NT2/D1 (cell line): ENCODE measurements around the gene COL5A2.

ENCODE experiments used
- DNase-seq: peaks from one replicate; pipeline ENCODE4 v3.0.0-alpha.2; 2011; ENCODE audit warnings: low read depth, low spot score
- H3K27me3 ChIP-seq: 2 replicates; pipeline ENCODE4 v1.6.0; 2011; ENCODE audit warnings: mild to moderate bottlenecking; ENCODE audit not compliant: insufficient read length, insufficient read depth
- H3K36me3 ChIP-seq: 2 replicates; pipeline ENCODE4 v1.6.1; 2011; ENCODE audit warnings: mild to moderate bottlenecking, low read length, mixed read lengths; ENCODE audit not compliant: insufficient read depth, insufficient read length
- H3K4me1 ChIP-seq: 2 replicates; pipeline ENCODE4 v1.5.1; 2011; ENCODE audit not compliant: insufficient read depth, insufficient read length
- H3K4me3 ChIP-seq: 2 replicates; pipeline ENCODE4 v1.5.1; 2011; ENCODE audit warnings: low read depth; ENCODE audit not compliant: insufficient read length
- H3K9ac ChIP-seq: 2 replicates; pipeline ENCODE4 v1.6.0; 2011; ENCODE audit warnings: low read depth; ENCODE audit not compliant: insufficient read length
- H3K9me3 ChIP-seq: 2 replicates; pipeline ENCODE4 v1.5.1; 2011; ENCODE audit warnings: mild to moderate bottlenecking, low read length; ENCODE audit not compliant: insufficient read depth
- SUZ12 ChIP-seq: IDR thresholded peaks from 2 replicates; pipeline ENCODE4 v1.6.1; 2011; ENCODE audit not compliant: insufficient read length, insufficient read depth; ENCODE audit errors: extremely low read depth
- YY1 ChIP-seq: IDR thresholded peaks from 2 replicates; pipeline ENCODE4 v1.6.1; 2011; ENCODE audit not compliant: insufficient read length, insufficient read depth
- ZNF274 ChIP-seq: IDR thresholded peaks from 2 replicates; pipeline ENCODE4 v1.6.1; 2011; ENCODE audit warnings: mild to moderate bottlenecking, low read depth, low read length

The COL5A2 gene

DNA sequence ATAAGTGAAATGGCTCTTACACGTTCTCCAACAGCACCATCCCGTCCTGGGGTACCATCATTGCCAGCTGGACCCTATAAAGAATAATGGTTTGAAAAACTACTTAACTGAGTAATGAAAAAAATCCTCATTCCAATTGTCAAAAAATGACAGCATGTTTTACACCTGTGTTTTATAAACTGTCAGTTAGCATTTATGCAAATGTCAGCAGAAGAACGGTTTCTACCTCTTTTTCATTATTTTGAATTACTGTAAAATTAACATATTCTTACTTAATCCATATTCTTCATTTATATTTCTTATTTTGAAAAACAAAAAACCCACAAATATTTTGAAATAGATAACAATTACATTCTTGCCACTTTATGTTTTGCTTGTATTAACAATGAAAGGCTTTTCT is 131.4 kb downstream of the COL5A2 start:
- Histone ChIP-seq H3K36me3 (peaks cover 7% of the 10 kb centered on the region), H3K4me1 (no peaks in the 10 kb centered on the region), H3K4me3 (no peak overlapping the region), H3K9me3 (no peaks in the 10 kb centered on the region), H3K9ac (no peak overlapping the region), H3K27me3 (no peaks in the 10 kb centered on the region)
- TF ChIP-seq YY1 = no peak
- TF ChIP-seq ZNF274 = no peak
- no peak for TF ChIP-seq SUZ12
- DNase-seq = no peak

DNA sequence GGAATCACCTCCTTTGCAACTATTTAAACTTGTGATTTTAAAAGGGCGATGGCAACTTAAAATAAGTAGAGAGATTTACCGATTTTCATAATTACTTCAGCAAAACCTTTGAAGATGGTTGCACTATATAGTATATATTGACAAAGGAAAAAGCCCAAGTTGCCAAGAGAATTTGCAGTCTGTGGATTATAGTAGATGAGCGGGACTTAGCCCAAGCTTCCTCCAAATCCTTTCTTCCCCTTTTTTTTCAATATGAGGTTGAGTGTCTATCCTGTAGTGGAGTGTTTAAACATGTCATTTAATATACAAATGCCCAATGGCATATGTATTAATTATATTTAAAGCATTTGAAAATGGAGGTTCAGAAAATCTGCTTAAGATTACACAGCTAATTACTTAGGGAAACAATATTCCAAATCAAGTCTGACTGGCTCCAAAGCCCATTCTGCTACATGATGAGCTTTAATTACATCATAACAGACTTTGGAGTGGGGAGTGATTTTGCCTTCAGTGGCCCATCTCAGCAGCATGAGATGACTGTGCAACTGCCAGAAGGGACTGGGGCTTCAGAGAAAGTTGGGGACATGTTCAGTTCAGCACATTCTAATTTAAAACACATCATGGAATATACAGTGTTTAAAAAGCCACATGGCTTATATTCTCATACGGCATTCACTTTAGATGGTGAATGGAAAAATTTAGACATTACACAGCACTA is 132.2 kb downstream of the COL5A2 start:
- Histone ChIP-seq H3K4me3 (no peak overlapping the region), H3K9ac (no peak overlapping the region), H3K4me1 (no peaks in the 10 kb centered on the region), H3K36me3 (peaks cover 1% of the 10 kb centered on the region), H3K9me3 (no peaks in the 10 kb centered on the region), H3K27me3 (no peaks in the 10 kb centered on the region)
- no peak for TF ChIP-seq YY1
- no peak for TF ChIP-seq ZNF274
- TF ChIP-seq SUZ12 = no peak
- DNase-seq = no peak

DNA sequence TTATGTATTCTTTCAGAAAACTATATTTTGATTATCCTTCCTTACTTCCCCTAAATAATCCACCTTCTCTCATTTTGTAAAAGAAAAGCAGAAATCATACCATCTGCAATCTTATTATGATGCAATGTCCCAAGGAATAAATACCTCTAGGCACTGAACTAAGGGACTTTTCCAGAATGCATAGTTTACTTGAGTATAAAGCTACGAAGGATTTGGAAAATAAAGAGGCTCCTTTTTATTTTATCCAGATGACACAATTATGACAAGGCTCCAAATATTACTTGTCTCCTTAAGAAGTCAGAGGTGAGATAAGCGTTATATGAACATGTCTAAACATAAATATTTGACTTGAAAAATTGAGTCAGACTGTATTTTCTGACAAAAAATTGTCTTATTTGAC is 133.2 kb downstream of the COL5A2 start:
- no peak for TF ChIP-seq ZNF274
- no peak overlapping the region for H3K4me3 ChIP-seq
- no peaks in the 10 kb centered on the region for H3K9me3 ChIP-seq
- H3K36me3 ChIP-seq = no peaks in the 10 kb centered on the region
- no peak for DNase-seq
- no peak overlapping the region for H3K9ac ChIP-seq
- no peaks in the 10 kb centered on the region for H3K4me1 ChIP-seq
- H3K27me3 ChIP-seq = no peaks in the 10 kb centered on the region

GRCh38 chr2:189045836-189046235 is 133.7 kb downstream of the COL5A2 start:
- H3K4me3 ChIP-seq = no peak overlapping the region
- H3K9me3 ChIP-seq = no peaks in the 10 kb centered on the region
- TF ChIP-seq SUZ12 = no peak
- TF ChIP-seq ZNF274 = no peak
- TF ChIP-seq YY1 = no peak
- no peaks in the 10 kb centered on the region for H3K36me3 ChIP-seq
- no peak overlapping the region for H3K9ac ChIP-seq
- no peaks in the 10 kb centered on the region for H3K4me1 ChIP-seq
- H3K27me3 ChIP-seq = no peaks in the 10 kb centered on the region
- no peak for DNase-seq

GRCh38 chr2:189037518-189037917 is 142.0 kb downstream of the COL5A2 start:
- H3K27me3 ChIP-seq = no peaks in the 10 kb centered on the region
- H3K36me3 ChIP-seq = peaks cover 9% of the 10 kb centered on the region
- no peaks in the 10 kb centered on the region for H3K9me3 ChIP-seq
- no peak overlapping the region for H3K9ac ChIP-seq
- DNase-seq = no peak
- TF ChIP-seq ZNF274 = no peak
- no peak for TF ChIP-seq YY1
- no peak for TF ChIP-seq SUZ12
- H3K4me1 ChIP-seq = no peaks in the 10 kb centered on the region
- H3K4me3 ChIP-seq = no peak overlapping the region

- H3K36me3 ChIP-seq = no peaks in the 10 kb centered on the region
- no peaks in the 10 kb centered on the region for H3K4me1 ChIP-seq
- H3K9me3 ChIP-seq = no peaks in the 10 kb centered on the region
- no peak overlapping the region for H3K4me3 ChIP-seq
- DNase-seq = peak; percentile 13
- no peak overlapping the region for H3K9ac ChIP-seq
- H3K27me3 ChIP-seq = no peaks in the 10 kb centered on the region
- TF ChIP-seq YY1 (no peak), ZNF274 (no peak), SUZ12 (no peak)
Measured at GRCh38 chr2:189024901-189025618, 154.5 kb downstream of the COL5A2 start.

GRCh38 chr2:189022492-189022891 is 157.1 kb downstream of the COL5A2 start:
- no peaks in the 10 kb centered on the region for H3K36me3 ChIP-seq
- H3K27me3 ChIP-seq = no peaks in the 10 kb centered on the region
- TF ChIP-seq SUZ12 (no peak), ZNF274 (no peak), YY1 (no peak)
- no peak overlapping the region for H3K9ac ChIP-seq
- H3K4me3 ChIP-seq = no peak overlapping the region
- H3K9me3 ChIP-seq = no peaks in the 10 kb centered on the region
- DNase-seq = no peak
- H3K4me1 ChIP-seq = no peaks in the 10 kb centered on the region
